ENCODE measurements around the gene GAREM2. TPM values are rescaled to one million over a fixed set of nuclear protein-coding genes. Genes with fewer than 3 reads are reported as not detected.

GAREM2 gene
- total RNA-seq, 4 donors from 2014 or later, result 1.0 to 3.3 (median 2.0) TPM

DNA sequence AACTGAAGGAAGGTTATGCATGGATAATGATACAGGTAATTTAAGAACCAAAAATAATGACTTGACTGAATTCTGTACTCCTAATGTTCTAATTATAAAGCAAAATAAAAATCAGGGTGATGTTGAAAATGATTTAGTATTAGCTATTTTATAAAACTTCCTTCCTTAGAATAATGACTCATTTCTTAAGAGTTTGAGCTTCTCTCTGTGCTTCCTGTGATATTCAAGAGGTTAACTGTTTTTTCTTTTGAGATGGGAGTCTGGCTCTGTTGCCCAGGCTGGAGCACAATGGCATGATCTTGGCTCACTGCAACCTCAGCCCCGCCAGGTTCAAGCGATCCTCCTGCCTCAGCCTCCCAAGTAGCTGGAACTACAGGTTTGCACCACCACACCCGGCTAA is 56.7 kb downstream of the GAREM2 start:
- TF ChIP-seq, protein P1, sequence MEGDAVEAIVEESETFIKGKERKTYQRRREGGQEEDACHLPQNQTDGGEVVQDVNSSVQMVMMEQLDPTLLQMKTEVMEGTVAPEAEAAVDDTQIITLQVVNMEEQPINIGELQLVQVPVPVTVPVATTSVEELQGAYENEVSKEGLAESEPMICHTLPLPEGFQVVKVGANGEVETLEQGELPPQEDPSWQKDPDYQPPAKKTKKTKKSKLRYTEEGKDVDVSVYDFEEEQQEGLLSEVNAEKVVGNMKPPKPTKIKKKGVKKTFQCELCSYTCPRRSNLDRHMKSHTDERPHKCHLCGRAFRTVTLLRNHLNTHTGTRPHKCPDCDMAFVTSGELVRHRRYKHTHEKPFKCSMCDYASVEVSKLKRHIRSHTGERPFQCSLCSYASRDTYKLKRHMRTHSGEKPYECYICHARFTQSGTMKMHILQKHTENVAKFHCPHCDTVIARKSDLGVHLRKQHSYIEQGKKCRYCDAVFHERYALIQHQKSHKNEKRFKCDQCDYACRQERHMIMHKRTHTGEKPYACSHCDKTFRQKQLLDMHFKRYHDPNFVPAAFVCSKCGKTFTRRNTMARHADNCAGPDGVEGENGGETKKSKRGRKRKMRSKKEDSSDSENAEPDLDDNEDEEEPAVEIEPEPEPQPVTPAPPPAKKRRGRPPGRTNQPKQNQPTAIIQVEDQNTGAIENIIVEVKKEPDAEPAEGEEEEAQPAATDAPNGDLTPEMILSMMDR (IDR thresholded peaks at IDR 0.05), result no peak
- no peak for ATAC-seq (ENCODE audit: low FRiP score)
- DNase-seq (ENCODE audit: low spot score), result no peak

DNA sequence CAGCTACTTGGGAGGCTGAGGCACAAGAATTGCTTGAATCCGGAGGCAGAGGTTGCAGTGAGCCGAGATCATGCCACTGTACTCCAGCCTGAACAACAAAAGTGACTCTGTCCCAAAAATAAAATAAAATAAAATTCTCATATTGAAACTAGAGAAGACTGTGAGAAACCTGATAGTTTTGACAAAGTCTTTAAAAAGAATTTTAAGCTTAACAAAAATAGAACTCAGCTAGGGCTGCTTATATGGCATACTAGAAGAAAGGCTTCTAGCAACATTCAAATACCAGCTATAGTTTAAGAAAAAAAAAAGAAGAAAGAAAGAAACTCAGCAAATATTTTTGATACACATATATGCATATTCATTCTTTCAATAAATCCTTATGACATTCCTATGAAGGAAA is 57.9 kb downstream of the GAREM2 start:
- no peak for DNase-seq (ENCODE audit: low spot score)
- ATAC-seq (ENCODE audit: low FRiP score), result no peak
- TF ChIP-seq, protein P1 (IDR thresholded peaks at IDR 0.05), result no peak

DNA sequence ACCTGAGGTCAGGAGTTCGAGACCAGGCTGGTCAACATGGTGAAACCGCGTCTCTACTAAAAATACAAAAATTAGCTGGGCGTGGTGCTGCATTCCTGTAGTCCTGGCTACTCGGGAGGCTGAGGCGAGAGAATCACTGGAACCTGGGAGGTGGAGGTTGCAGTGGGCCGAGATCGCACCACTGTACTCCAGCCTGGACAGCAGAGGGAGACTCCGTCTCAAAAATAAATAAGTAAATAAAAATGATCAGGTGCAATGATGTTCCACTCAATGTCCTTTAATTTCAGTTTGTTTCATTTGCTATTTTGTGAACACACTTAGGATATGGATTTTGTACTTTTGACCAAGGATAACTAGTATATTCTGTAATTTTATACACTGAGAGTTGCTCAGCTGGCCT is 62.2 kb downstream of the GAREM2 start:
- no peak for DNase-seq (ENCODE audit: low spot score)
- ATAC-seq (ENCODE audit: low FRiP score), result no peak
- TF ChIP-seq, protein P1 (IDR thresholded peaks at IDR 0.05), result no peak

DNA sequence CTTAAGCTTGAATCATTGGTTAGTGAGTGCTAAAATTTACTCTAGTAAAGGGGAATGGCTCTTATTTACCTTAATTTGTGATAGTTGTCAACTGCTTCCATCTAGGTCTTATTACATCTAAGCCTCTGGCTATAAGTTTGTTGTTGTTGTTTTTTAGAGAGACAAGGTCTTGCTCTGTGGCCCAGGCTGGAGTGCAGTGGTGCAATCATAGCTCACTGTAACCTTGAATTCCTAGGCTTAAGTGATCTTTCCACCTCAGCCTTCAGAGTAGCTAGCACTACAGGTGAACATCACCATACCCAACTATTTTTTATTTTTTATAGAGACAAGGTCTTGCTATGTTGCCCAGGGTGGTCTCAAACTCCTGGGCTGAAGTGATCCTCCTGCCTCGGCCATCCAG is 65.0 kb downstream of the GAREM2 start:
- TF ChIP-seq, protein P1 (IDR thresholded peaks at IDR 0.05), result no peak
- ATAC-seq (ENCODE audit: low FRiP score) (no peak), DNase-seq (ENCODE audit: low spot score) (no peak)

DNA sequence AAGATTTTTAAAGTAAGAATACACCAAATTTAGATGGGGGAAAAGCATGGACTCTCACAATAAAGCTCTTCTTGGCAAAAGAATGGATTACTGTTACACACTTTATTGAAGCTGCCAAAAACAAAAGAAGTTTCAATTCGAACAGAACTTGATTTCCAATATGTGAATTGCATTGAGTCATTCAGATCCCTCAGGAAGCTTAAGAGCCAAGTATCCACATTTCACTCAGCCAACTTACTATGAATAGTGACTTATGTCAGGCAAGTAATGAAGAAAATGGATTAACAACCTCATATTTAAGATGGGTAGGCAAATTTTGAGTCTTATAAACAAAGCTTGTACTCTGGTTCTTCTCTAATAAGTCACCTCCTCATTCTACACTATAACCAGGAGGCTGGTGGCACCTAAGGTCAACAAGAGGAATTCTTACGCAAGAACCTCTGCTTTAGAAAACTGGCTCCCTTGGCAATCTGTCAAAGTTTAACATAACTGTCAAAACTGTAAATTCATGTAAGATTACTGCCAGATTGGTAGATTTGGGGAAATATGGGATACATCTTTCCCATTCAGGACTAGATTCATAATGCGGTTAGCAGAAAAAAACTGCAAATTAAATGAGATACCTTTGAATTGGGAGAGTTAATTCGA is 65.5 kb downstream of the GAREM2 start:
- TF ChIP-seq, protein P1 (IDR thresholded peaks at IDR 0.05), result no peak
- ATAC-seq (ENCODE audit: low FRiP score) (no peak), DNase-seq (ENCODE audit: low spot score) (no peak)

Other genes starting within 250 kb of the GAREM2 start
- 1 to 10 TPM; 1.2 to 6.2 (median 2.7) TPM for gene KIF3C, start 190.6 kb upstream of the GAREM2 start, total RNA-seq
- 100 to 1,000 TPM in 1 of 4 donors, 10 to 100 TPM in 3; 78.3 to 115 (median 86.1) TPM for gene RAB10, start 139.0 kb upstream of the GAREM2 start, total RNA-seq
- gene HADHA, start 71.5 kb downstream of the GAREM2 start, total RNA-seq, result 100 to 1,000 TPM; 144 to 196 (median 159) TPM
- 100 to 1,000 TPM; 130 to 213 (median 167) TPM for gene HADHB, start 71.9 kb downstream of the GAREM2 start, total RNA-seq
- gene SELENOI, start 173.1 kb downstream of the GAREM2 start, total RNA-seq, result 10 to 100 TPM in 2 of 4 donors, 1 to 10 TPM in 2; 8.3 to 26.3 (median 14.0) TPM
- gene ADGRF3, start 173.7 kb downstream of the GAREM2 start, total RNA-seq, result under 1 TPM in 1 of 4 donors, not detected in 3; 0.09 TPM
- not detected for gene DRC1, start 228.8 kb downstream of the GAREM2 start, total RNA-seq